GM18498 (cell line): ENCODE data around the gene FAM171A1.

ENCODE experiments used
- ATAC-seq: cut with Tn5 transposase; IDR thresholded peaks from one replicate; pipeline ENCODE4 v1.9.1; 2021; ENCODE audit warnings: mild to moderate bottlenecking, moderate library complexity; ENCODE audit not compliant: unreplicated experiment

Gene FAM171A1

DNA sequence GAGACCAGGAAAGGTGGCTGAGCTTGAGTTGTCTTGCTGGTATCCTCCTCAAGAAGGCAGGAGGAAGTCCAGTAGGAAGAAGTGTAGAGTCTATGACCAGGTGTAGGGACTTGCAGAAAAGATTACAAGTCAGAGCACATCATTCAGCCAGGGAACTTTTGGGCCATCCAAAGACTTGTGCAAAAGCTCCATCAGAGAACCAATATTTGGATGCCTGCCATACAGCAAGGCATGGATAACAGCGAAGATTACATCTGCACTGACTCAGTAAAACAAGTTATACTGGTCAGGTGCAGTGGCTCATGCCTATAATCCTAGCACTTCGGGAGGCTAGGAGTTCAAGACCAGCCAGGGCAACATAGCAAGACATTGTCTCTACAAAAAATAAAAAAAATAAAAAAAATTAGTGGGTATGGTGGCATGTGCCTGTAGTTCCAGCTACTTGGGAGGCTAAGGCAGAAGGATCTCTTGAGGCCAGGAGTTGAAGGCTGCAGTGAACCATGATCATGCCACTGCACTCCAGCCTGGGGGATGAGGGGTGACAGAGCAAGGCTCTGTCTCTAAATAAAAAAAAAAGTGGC is 189.4 kb downstream of the FAM171A1 start:
- no peak for ATAC-seq

- no peak for ATAC-seq
These were observed 190.4 kb downstream of the FAM171A1 start for GRCh38 chr10:15180736-15181135.

- ATAC-seq = no peak
These were observed 194.8 kb downstream of the FAM171A1 start for GRCh38 chr10:15176269-15176668.

- ATAC-seq = no peak
These were observed 195.5 kb downstream of the FAM171A1 start for GRCh38 chr10:15175587-15175986.

GRCh38 chr10:15172306-15172840 is 198.7 kb downstream of the FAM171A1 start:
- no peak for ATAC-seq

- no peak for ATAC-seq
These were observed 201.3 kb downstream of the FAM171A1 start for GRCh38 chr10:15169555-15170401.

GRCh38 chr10:15168786-15169554 is 202.1 kb downstream of the FAM171A1 start:
- peak; percentile 48 for ATAC-seq

- ATAC-seq = peak; percentile 93
These were observed 202.8 kb downstream of the FAM171A1 start, which contains the start of gene NMT2 for GRCh38 chr10:15168291-15168785. NMT2 (minus strand) TSS chr10:15168693; CDS start chr10:15168612, 81 bp downstream.

- peak; percentile 43 for ATAC-seq
These were observed 203.4 kb downstream of the FAM171A1 start for GRCh38 chr10:15167411-15168290.

- ATAC-seq = no peak
These were observed 204.8 kb downstream of the FAM171A1 start for GRCh38 chr10:15166325-15166724.

GRCh38 chr10:15163253-15163828 is 207.7 kb downstream of the FAM171A1 start:
- ATAC-seq = no peak
